ENCODE results near the gene ARID1B. TPM values are rescaled to one million over a fixed set of nuclear protein-coding genes. Genes with fewer than 3 reads are reported as not detected.

ARID1B gene
- total RNA-seq, 4 donors from 2014 or later: 157 to 315 (median 206) TPM

DNA sequence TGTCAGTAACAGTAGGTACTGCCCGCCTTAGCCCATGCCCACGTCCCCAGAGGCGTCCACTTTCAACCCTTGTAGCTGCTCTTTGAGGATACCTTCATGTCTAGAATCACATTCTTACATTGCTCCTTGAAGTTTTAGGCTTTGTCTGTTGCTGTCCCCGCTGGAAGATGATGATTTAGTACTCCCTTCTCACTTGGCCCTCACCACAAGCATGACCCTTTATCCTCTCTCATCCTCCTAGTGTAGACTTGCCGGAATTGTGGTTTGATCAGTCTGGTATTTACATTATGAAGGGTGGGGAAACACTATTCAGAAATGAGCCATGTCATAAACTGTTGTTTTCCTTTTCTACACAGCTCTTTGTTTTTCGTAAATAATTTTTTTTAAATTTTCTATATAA lies 87.4 kb downstream of the ARID1B start:
- no peaks in the 10 kb centered on the region for H3K27me3 ChIP-seq
- peaks cover 16 to 29% of the 10 kb centered on the region in 2 donors for H3K4me1 ChIP-seq
- H3K9me3 ChIP-seq: no peaks in the 10 kb centered on the region
- no peak for TF ChIP-seq POLR2A (IDR thresholded peaks at IDR 0.05)
- TF ChIP-seq CTCF (IDR thresholded peaks at IDR 0.05): no peak
- 95 to 98% methylated on average over 6 of the region's 6 CpGs for WGBS, 2 donors
- no peaks in the 10 kb centered on the region for H3K36me3 ChIP-seq
- no peak for DNase-seq
- H3K4me3 ChIP-seq (replicated peaks in 1 of 3): no peak overlapping the region
- intact Hi-C loops (cut with DNase I): no loop called here
- H3K27ac ChIP-seq: no peak overlapping the region

DNA sequence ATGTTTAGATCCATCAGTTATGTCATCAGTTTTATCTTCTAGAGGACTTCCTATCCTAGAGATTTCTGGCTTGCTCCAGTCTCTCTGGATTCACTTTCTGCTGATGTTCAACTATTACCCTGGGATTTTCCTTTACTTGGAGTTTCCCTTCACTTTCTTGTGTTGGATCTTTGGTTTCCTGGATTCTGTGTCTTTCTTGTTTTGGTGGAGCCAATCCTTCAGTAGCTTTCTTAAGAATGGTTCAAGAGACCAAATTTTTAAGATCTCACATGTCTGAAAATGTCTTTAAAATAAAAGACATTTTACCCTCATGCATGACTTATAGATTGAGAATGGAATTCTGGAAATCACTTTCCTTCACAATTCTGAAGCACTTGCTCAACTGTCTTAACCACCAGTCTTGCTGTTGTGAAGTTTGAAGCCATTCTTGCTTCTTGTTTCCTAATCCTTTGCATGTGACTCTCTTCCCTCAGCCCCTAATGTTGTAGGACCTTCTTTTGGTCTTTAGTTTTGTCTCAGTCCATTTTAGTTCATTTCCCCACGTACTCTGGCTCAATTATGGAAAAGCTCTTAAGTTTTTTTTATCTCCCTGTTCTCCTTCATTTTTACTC lies 87.9 kb downstream of the ARID1B start:
- intact Hi-C loops (cut with DNase I): no loop called here
- no peaks in the 10 kb centered on the region for H3K27me3 ChIP-seq

GRCh38 chr6:156866220-156867015 lies 89.2 kb downstream of the ARID1B start:
- intact Hi-C loops (cut with DNase I): no loop called here
- TF ChIP-seq CTCF (IDR thresholded peaks at IDR 0.05): peak in 1 of 6 experiments; percentile 8
- TF ChIP-seq POLR2A (IDR thresholded peaks at IDR 0.05): no peak
- peaks cover 35 to 39% of the 10 kb centered on the region in 2 donors for H3K4me1 ChIP-seq
- H3K27me3 ChIP-seq: no peaks in the 10 kb centered on the region
- DNase-seq: peak; percentile 49 to 55
- WGBS, 2 donors: 64 to 65% methylated on average over 10 of the region's 10 CpGs
- no peak overlapping the region for H3K4me3 ChIP-seq (replicated peaks in 1 of 3)
- H3K36me3 ChIP-seq: no peaks in the 10 kb centered on the region
- peak overlapping the region in 1 of 3 donors; percentile 32 for H3K27ac ChIP-seq
- no peaks in the 10 kb centered on the region for H3K9me3 ChIP-seq

More for the DNA sequence above, 87.9 kb downstream of the ARID1B start:
- no peak for DNase-seq
- TF ChIP-seq CTCF (IDR thresholded peaks at IDR 0.05) (no peak), POLR2A (IDR thresholded peaks at IDR 0.05) (no peak)
- H3K9me3 ChIP-seq: no peaks in the 10 kb centered on the region
- no peak overlapping the region for H3K27ac ChIP-seq
- WGBS, 2 donors: 93 to 94% methylated on average over 1 of the region's 1 CpG
- H3K4me1 ChIP-seq: peaks cover 22 to 31% of the 10 kb centered on the region in 2 donors
- H3K36me3 ChIP-seq: no peaks in the 10 kb centered on the region
- no peak overlapping the region for H3K4me3 ChIP-seq (replicated peaks in 1 of 3)

DNA sequence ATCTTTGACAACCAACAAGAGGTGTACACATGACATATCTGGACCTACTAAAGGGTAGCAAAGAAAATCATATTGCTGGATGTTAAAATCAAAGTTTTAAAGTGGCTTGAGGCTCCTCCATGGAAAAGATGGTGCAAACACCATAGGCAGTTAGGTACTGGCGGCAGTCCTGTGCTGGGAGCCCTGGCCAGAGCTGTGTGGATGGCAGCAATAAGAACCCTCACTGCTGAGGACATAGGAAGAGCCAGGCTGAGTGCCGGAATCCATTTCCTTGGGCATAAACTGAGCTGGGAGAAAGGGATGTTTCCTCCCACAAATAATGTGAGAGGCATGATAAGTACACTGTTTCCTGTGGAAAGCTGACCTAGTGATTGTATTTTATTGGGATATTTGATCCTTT lies 89.9 kb downstream of the ARID1B start:
- no peaks in the 10 kb centered on the region for H3K36me3 ChIP-seq
- H3K9me3 ChIP-seq: no peaks in the 10 kb centered on the region
- H3K27ac ChIP-seq: peak overlapping the region in 1 of 3 donors; percentile 13
- H3K27me3 ChIP-seq: no peaks in the 10 kb centered on the region
- H3K4me3 ChIP-seq (replicated peaks in 1 of 3): no peak overlapping the region
- intact Hi-C loops (cut with DNase I): no loop called here
- no peak for TF ChIP-seq POLR2A (IDR thresholded peaks at IDR 0.05)
- TF ChIP-seq CTCF (IDR thresholded peaks at IDR 0.05): no peak
- no peak for DNase-seq
- H3K4me1 ChIP-seq: peaks cover 40 to 41% of the 10 kb centered on the region in 2 donors
- 85 to 94% methylated on average over 2 of the region's 2 CpGs for WGBS, 2 donors

- no peak overlapping the region for H3K27ac ChIP-seq
- no peaks in the 10 kb centered on the region for H3K36me3 ChIP-seq
- intact Hi-C loops (cut with DNase I): no loop called here
- H3K27me3 ChIP-seq: no peaks in the 10 kb centered on the region
- no peaks in the 10 kb centered on the region for H3K9me3 ChIP-seq
- 91 to 92% methylated on average over 3 of the region's 3 CpGs for WGBS, 2 donors
- TF ChIP-seq CTCF (IDR thresholded peaks at IDR 0.05): no peak
- no peak for TF ChIP-seq POLR2A (IDR thresholded peaks at IDR 0.05)
- DNase-seq: no peak
- H3K4me1 ChIP-seq: peaks cover 39 to 45% of the 10 kb centered on the region in 2 donors
- no peak overlapping the region for H3K4me3 ChIP-seq (replicated peaks in 1 of 3)
These were observed 91.2 kb downstream of the ARID1B start for GRCh38 chr6:156868385-156868784.
